Nephron progenitor cell (in vitro differentiated cells): ENCODE data around the gene GAMT.

Source experiments
- DNase-seq: peaks from one replicate; pipeline ENCODE4 v3.0.0; 2021
- H3K27ac Mint-ChIP-seq: 2 replicates; pipeline ENCODE4 v1.8.0; 2021; ENCODE audit warnings: mild to moderate bottlenecking, moderate library complexity, mixed read lengths
- H3K27me3 Mint-ChIP-seq: 2 replicates; pipeline ENCODE4 v1.8.0; 2021; ENCODE audit warnings: mild to moderate bottlenecking, low read depth, mixed read lengths; ENCODE audit not compliant: poor library complexity
- H3K36me3 Mint-ChIP-seq: 2 replicates; pipeline ENCODE4 v1.8.0; 2021; ENCODE audit warnings: low read depth, mixed read lengths
- H3K4me1 Mint-ChIP-seq: 2 replicates; pipeline ENCODE4 v1.8.0; 2021; ENCODE audit warnings: mixed read lengths
- H3K4me3 Mint-ChIP-seq: 2 replicates; pipeline ENCODE4 v1.8.0; 2021; ENCODE audit warnings: mild to moderate bottlenecking, moderate library complexity, mixed read lengths
- H3K9me3 Mint-ChIP-seq: 2 replicates; pipeline ENCODE4 v1.8.0; 2021; ENCODE audit warnings: mild to moderate bottlenecking, moderate library complexity, mixed read lengths
- CTCF ChIP-seq: fragments of 200-600 bp; sonication (generic); IDR thresholded peaks from 2 replicates; pipeline ENCODE4 v1.5.0; 2021; ENCODE audit warnings: antibody characterized with exemption

The GAMT gene

GRCh38 chr19:1434040-1434366 lies 32.7 kb upstream of the GAMT start:
- peaks cover 9% of the 10 kb centered on the region for H3K36me3 Mint-ChIP-seq
- no peak for DNase-seq
- H3K4me1 Mint-ChIP-seq = peaks cover 19% of the 10 kb centered on the region
- H3K4me3 Mint-ChIP-seq = no peak overlapping the region
- H3K9me3 Mint-ChIP-seq = no peaks in the 10 kb centered on the region
- no peak overlapping the region for H3K27ac Mint-ChIP-seq
- TF ChIP-seq CTCF = no peak
- peaks cover 2% of the 10 kb centered on the region for H3K27me3 Mint-ChIP-seq

- Mint-ChIP-seq H3K4me3 (no peak overlapping the region), H3K4me1 (peaks cover 17% of the 10 kb centered on the region), H3K27ac (no peak overlapping the region), H3K36me3 (peaks cover 9% of the 10 kb centered on the region), H3K27me3 (peaks cover 2% of the 10 kb centered on the region), H3K9me3 (no peaks in the 10 kb centered on the region)
- no peak for TF ChIP-seq CTCF
- no peak for DNase-seq
Measured at GRCh38 chr19:1433119-1434039, 32.0 kb upstream of the GAMT start.

- peaks cover 14% of the 10 kb centered on the region for H3K36me3 Mint-ChIP-seq
- no peak overlapping the region for H3K4me3 Mint-ChIP-seq
- no peak for TF ChIP-seq CTCF
- H3K4me1 Mint-ChIP-seq = peaks cover 17% of the 10 kb centered on the region
- peaks cover 2% of the 10 kb centered on the region for H3K27me3 Mint-ChIP-seq
- H3K27ac Mint-ChIP-seq = no peak overlapping the region
- H3K9me3 Mint-ChIP-seq = no peaks in the 10 kb centered on the region
- no peak for DNase-seq
Measured at GRCh38 chr19:1432507-1432887, 31.2 kb upstream of the GAMT start.

GRCh38 chr19:1431759-1432506 lies 30.6 kb upstream of the GAMT start:
- Mint-ChIP-seq H3K4me1 (peaks cover 18% of the 10 kb centered on the region), H3K4me3 (no peak overlapping the region), H3K9me3 (no peaks in the 10 kb centered on the region), H3K36me3 (peaks cover 14% of the 10 kb centered on the region), H3K27me3 (peaks cover 2% of the 10 kb centered on the region), H3K27ac (no peak overlapping the region)
- no peak for DNase-seq
- no peak for TF ChIP-seq CTCF

- Mint-ChIP-seq H3K4me1 (peaks cover 25% of the 10 kb centered on the region), H3K27me3 (peaks cover under 1% of the 10 kb centered on the region), H3K4me3 (no peak overlapping the region), H3K27ac (no peak overlapping the region), H3K36me3 (peaks cover 12% of the 10 kb centered on the region), H3K9me3 (no peaks in the 10 kb centered on the region)
- DNase-seq = no peak
- TF ChIP-seq CTCF = no peak
Measured at GRCh38 chr19:1430246-1430645, 28.9 kb upstream of the GAMT start.
